IMR-90 (cell line): Measurements from ENCODE around the gene SEMA4B. TPM values are rescaled to one million over a fixed set of nuclear protein-coding genes. Genes with fewer than 3 reads are reported as not detected.

Source experiments
- ATAC-seq: fragments of 200-7000 bp; cut with Tn5 transposase; 2 replicates; pipeline ENCODE4 v1.9.1; 2020; ENCODE audit warnings: low read depth, mild to moderate bottlenecking, moderate library complexity
- BruUV-seq: library from RNA; stranded (reverse); fragments of 400-500 nt; replicated peaks from 2 replicates; lab custom pipeline; 2021; lab: Mats Ljungman, UMichigan
- CTCF ChIA-PET: fragments of 300-600 bp; formaldehyde crosslinking; extraction: SDS; loops from one replicate; lab custom pipeline; 2021; ENCODE audit warnings: antibody characterized with exemption; lab: Yijun Ruan, JAX
- POLR2A ChIA-PET: fragments of 300-600 bp; sonication (Branson Sonifier 250); formaldehyde crosslinking; loops from one replicate; lab custom pipeline; 2022; ENCODE audit warnings: antibody characterized with exemption; ENCODE audit not compliant: unreplicated experiment; lab: Charles Lee
- DNase-seq: peaks from one replicate; pipeline ENCODE4 v3.0.0; 2013
- H2AFZ ChIP-seq: replicated peaks from 2 replicates; pipeline ENCODE3; 2013; ENCODE audit warnings: low read length, mild to moderate bottlenecking; ENCODE audit not compliant: poor library complexity
- H2AK5ac ChIP-seq: 2 replicates; pipeline ENCODE4 v1.6.1; 2013; ENCODE audit warnings: low read depth, low read length, inconsistent platforms
- H2AK9ac ChIP-seq: replicated peaks from 2 replicates; pipeline ENCODE3; 2013; ENCODE audit warnings: mild to moderate bottlenecking, low read depth, low read length, moderate library complexity; ENCODE audit not compliant: poor library complexity
- H2BK120ac ChIP-seq: 2 replicates; pipeline ENCODE4 v1.6.1; 2013; ENCODE audit warnings: low read depth, low read length, inconsistent platforms
- H2BK15ac ChIP-seq: 3 replicates; pipeline ENCODE4 v1.6.1; 2013; ENCODE audit warnings: low read depth, low read length, inconsistent platforms
- H2BK20ac ChIP-seq: 2 replicates; pipeline ENCODE4 v1.6.1; 2013; ENCODE audit warnings: low read depth, mild to moderate bottlenecking, inconsistent platforms, low read length, moderate library complexity
- H2BK5ac ChIP-seq: 2 replicates; pipeline ENCODE4 v1.6.1; 2013; ENCODE audit warnings: mild to moderate bottlenecking, low read depth, low read length, inconsistent platforms; ENCODE audit not compliant: poor library complexity, severe bottlenecking
- H3K14ac ChIP-seq: replicated peaks from 2 replicates; pipeline ENCODE4 v1.6.1; 2013; ENCODE audit warnings: low read depth, low read length, inconsistent platforms
- H3K18ac ChIP-seq: 2 replicates; pipeline ENCODE4 v1.6.1; 2013; ENCODE audit warnings: low read depth, low read length, control low read depth
- H3K23ac ChIP-seq: 2 replicates; pipeline ENCODE4 v1.6.1; 2013; ENCODE audit warnings: low read depth, low read length, inconsistent platforms
- H3K27ac ChIP-seq: 2 replicates; pipeline ENCODE4 v1.5.1; 2013; ENCODE audit warnings: mild to moderate bottlenecking, control low read depth, low read length; ENCODE audit not compliant: insufficient read depth
- H3K27me3 ChIP-seq: 2 replicates; pipeline ENCODE4 v1.6.1; 2013; ENCODE audit warnings: low read length; ENCODE audit not compliant: control insufficient read depth, insufficient read depth
- H3K36me3 ChIP-seq: 2 replicates; pipeline ENCODE4 v1.6.1; 2013; ENCODE audit warnings: low read length, mixed read lengths; ENCODE audit not compliant: control insufficient read depth, insufficient read depth
- H3K4ac ChIP-seq: 2 replicates; pipeline ENCODE4 v1.6.1; 2013; ENCODE audit warnings: low read depth, low read length, inconsistent platforms
- H3K4me1 ChIP-seq: 2 replicates; pipeline ENCODE4 v1.6.1; 2013; ENCODE audit warnings: low read length, mixed read lengths; ENCODE audit not compliant: control insufficient read depth, insufficient read depth
- H3K4me2 ChIP-seq: 2 replicates; pipeline ENCODE4 v1.6.1; 2013; ENCODE audit warnings: low read depth, mild to moderate bottlenecking, control low read depth, low read length, moderate library complexity
- H3K4me3 ChIP-seq: 2 replicates; pipeline ENCODE4 v1.5.1; 2013; ENCODE audit warnings: low read depth, mild to moderate bottlenecking, control low read depth, low read length, moderate library complexity; ENCODE audit not compliant: insufficient read depth
- H3K56ac ChIP-seq: 2 replicates; pipeline ENCODE4 v1.6.1; 2013; ENCODE audit warnings: low read length, inconsistent platforms; ENCODE audit not compliant: insufficient read depth; ENCODE audit errors: extremely low read depth
- H3K79me1 ChIP-seq, 2 experiments: 2 replicates each; pipeline ENCODE4 v1.6.1; 2013; ENCODE audit warnings: low read length in 2 of 2, inconsistent platforms in 1 of 2, low read depth in 1 of 2
- H3K9ac ChIP-seq: 2 replicates; pipeline ENCODE4 v1.6.1; 2013; ENCODE audit warnings: low read depth, low read length, control low read depth
- H3K9me1 ChIP-seq: 2 replicates; pipeline ENCODE4 v1.6.1; 2013; ENCODE audit warnings: low read length, inconsistent platforms; ENCODE audit not compliant: insufficient read depth
- H3K9me3 ChIP-seq: 2 replicates; pipeline ENCODE4 v1.6.1; 2013; ENCODE audit warnings: low read length; ENCODE audit not compliant: control insufficient read depth, insufficient read depth
- H4K20me1 ChIP-seq: 2 replicates; pipeline ENCODE4 v1.6.1; 2013; ENCODE audit warnings: low read length, inconsistent platforms; ENCODE audit not compliant: insufficient read depth
- H4K5ac ChIP-seq: 2 replicates; pipeline ENCODE4 v1.6.1; 2013; ENCODE audit warnings: mild to moderate bottlenecking, low read depth, low read length, control low read depth
- H4K8ac ChIP-seq, 2 experiments: 2 replicates each; pipeline ENCODE4 v1.6.1; 2013; ENCODE audit warnings: low read depth in 2 of 2, low read length in 2 of 2, control low read depth in 1 of 2, inconsistent platforms in 1 of 2
- H4K91ac ChIP-seq: 2 replicates; pipeline ENCODE4 v1.6.1; 2013; ENCODE audit warnings: low read depth, low read length, inconsistent platforms; ENCODE audit not compliant: insufficient read depth
- CHD1 ChIP-seq: IDR thresholded peaks from 2 replicates; pipeline ENCODE4 v1.6.1; 2012; ENCODE audit warnings: low read depth, low read length, improper control_type of control experiment
- POLR2A ChIP-seq: IDR thresholded peaks from 2 replicates; pipeline ENCODE4 v1.6.1; 2012; ENCODE audit warnings: mild to moderate bottlenecking, low read depth, low read length
- WGBS, 2 experiments: methylation state at CpG; one replicate each; pipeline versions ENCODE4 v1.1.5 to v1.1.7; 2013; ENCODE audit warnings: missing lambda C conversion rate in 2 of 2; ENCODE audit not compliant: insufficient read length in 1 of 2; ENCODE audit errors: extremely low coverage in 2 of 2; 5-methylcytosine and 5-hydroxymethylcytosine counted together
- dilution Hi-C: fragments of 300-500 bp; cut with HindIII; formaldehyde crosslinking; loops from one replicate; pipeline ENCODE4 v1.14.3; 2018; ENCODE audit warnings: low sequenced_read_pairs; ENCODE audit not compliant: unreplicated experiment
- in situ Hi-C: fragments of 300-500 bp; cut with MboI; formaldehyde crosslinking; loops from 3 replicates; pipeline ENCODE4 v1.14.3; 2019; ENCODE audit warnings: low sequenced_read_pairs, inconsistent platforms, mixed read lengths
- intact Hi-C: fragments of 100-400 bp; cut with micrococcal nuclease; formaldehyde crosslinking; loops from 2 replicates; pipeline ENCODE4 v1.10.0; 2022
- polyA plus RNA-seq, 3 experiments: library from polyadenylated mRNA; depleted of rRNA; stranded (reverse); fragments of >200 nt; gene quantifications; 2 replicates each; pipeline ENCODE4 v1.2.3, GENCODE V29; 2012; ENCODE audit warnings: low replicate concordance in 1 of 3
- total RNA-seq: library from RNA; depleted of rRNA; stranded (reverse); fragments of >200 nt; gene quantifications from 2 replicates; pipeline ENCODE4 v1.2.3, GENCODE V29; 2012
- TF ChIP-seq, protein P1 (sequence below): conservative IDR thresholded peaks from 2 replicates; pipeline ENCODE4 v1.5.1; 2012; ENCODE audit warnings: mild to moderate bottlenecking, low read depth, low read length, improper control_type of control experiment
- TF ChIP-seq, protein P2 (sequence below): fragments of 150-350 bp; IDR thresholded peaks from 2 replicates; pipeline ENCODE4 v1.6.1; 2017; ENCODE audit warnings: mild to moderate bottlenecking, antibody characterized with exemption, low read length, low read depth
- TF ChIP-seq, protein P3 (sequence below): fragments of 150-350 bp; IDR thresholded peaks from 2 replicates; pipeline ENCODE4 v1.6.1; 2016; ENCODE audit warnings: low read depth, mild to moderate bottlenecking, low read length, moderate library complexity, borderline replicate concordance

The SEMA4B gene
- total and polyA plus RNA-seq, 2 of the 4 experiments (the other 2 are of a cell fraction), result 5.0 to 22.5 TPM

DNA sequence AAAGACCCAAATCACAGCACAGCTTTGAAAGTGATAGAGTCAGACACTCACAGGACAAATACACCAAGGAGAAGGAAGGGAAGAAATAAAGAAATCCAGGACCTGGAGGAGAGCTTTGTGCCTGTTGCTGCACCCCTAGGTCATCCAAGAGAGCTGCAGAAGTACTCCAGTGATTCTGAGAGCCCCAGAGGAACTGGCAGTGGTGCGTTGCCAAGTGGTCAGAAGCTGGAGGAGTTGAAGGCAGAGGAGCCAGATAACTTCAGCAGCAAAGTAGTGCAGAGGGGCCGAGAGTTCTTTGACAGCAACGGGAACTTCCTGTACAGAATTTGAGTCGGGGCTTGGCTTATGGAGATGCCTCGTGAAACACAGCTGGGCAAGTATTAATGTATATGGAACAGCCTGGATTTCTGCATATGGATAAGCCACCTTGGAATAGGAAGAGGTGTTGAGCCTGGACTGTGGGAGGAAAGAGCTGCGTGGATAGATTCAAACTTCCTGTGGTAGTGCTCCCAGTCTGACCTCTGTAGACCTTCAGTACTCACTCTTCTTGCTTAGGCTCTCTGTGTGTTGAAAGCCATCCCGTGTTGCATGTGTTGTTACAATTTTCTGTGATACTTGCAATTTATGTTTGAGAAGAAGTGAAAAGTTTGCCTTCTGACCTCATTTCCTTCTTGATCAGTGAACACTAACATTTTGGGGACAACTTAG is 70.5 kb downstream of the SEMA4B start:
- BruUV-seq, result no TSS peak
- CTCF ChIA-PET, result no interaction called here

More for the DNA sequence above, 70.5 kb downstream of the SEMA4B start:
- Histone ChIP-seq H3K9ac (no peak overlapping the region), H3K23ac (no peak overlapping the region), H3K18ac (no peak overlapping the region), H3K36me3 (peaks cover 33% of the 10 kb centered on the region), H3K9me1 (peaks cover 9% of the 10 kb centered on the region), H3K27ac (no peak overlapping the region), H2BK5ac (no peak overlapping the region), H4K5ac (no peak overlapping the region), H3K4me3 (no peak overlapping the region), H3K4me1 (peaks cover 3% of the 10 kb centered on the region; the same call in 1 of the 2 replicates), H3K9me3 (no peaks in the 10 kb centered on the region), H3K14ac (no peak overlapping the region), H2AFZ (no peak overlapping the region), H4K91ac (no peak overlapping the region), H2AK9ac (no peak overlapping the region), H2BK20ac (no peak overlapping the region), H4K8ac (no peak overlapping the region), H3K4me2 (no peak overlapping the region), H2AK5ac (no peak overlapping the region), H3K79me1 (peaks cover 36 to 75% of the 10 kb centered on the region in 2 experiments; a peak in 3 of 4 replicates), H4K20me1 (peaks cover 56% of the 10 kb centered on the region), H2BK120ac (no peak overlapping the region), H3K27me3 (no peaks in the 10 kb centered on the region), H3K4ac (no peak overlapping the region), H3K56ac (no peak overlapping the region), H2BK15ac (no peak overlapping the region)
- in situ Hi-C loops (no loop called here), intact Hi-C loops (no loop called here), dilution Hi-C loops (no loop called here)
- WGBS, 2 experiments, result 100% methylated on average over 2 of the region's 7 CpGs; no CpG with 5 or more reads in 1 of the 2 experiments
- POLR2A ChIA-PET, result no interaction called here
- ATAC-seq (no peak), DNase-seq (no peak)
- TF ChIP-seq, protein P1, sequence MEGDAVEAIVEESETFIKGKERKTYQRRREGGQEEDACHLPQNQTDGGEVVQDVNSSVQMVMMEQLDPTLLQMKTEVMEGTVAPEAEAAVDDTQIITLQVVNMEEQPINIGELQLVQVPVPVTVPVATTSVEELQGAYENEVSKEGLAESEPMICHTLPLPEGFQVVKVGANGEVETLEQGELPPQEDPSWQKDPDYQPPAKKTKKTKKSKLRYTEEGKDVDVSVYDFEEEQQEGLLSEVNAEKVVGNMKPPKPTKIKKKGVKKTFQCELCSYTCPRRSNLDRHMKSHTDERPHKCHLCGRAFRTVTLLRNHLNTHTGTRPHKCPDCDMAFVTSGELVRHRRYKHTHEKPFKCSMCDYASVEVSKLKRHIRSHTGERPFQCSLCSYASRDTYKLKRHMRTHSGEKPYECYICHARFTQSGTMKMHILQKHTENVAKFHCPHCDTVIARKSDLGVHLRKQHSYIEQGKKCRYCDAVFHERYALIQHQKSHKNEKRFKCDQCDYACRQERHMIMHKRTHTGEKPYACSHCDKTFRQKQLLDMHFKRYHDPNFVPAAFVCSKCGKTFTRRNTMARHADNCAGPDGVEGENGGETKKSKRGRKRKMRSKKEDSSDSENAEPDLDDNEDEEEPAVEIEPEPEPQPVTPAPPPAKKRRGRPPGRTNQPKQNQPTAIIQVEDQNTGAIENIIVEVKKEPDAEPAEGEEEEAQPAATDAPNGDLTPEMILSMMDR, result no peak
- TF ChIP-seq, protein P2, sequence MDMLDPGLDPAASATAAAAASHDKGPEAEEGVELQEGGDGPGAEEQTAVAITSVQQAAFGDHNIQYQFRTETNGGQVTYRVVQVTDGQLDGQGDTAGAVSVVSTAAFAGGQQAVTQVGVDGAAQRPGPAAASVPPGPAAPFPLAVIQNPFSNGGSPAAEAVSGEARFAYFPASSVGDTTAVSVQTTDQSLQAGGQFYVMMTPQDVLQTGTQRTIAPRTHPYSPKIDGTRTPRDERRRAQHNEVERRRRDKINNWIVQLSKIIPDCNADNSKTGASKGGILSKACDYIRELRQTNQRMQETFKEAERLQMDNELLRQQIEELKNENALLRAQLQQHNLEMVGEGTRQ, result no peak
- TF ChIP-seq, protein P3, sequence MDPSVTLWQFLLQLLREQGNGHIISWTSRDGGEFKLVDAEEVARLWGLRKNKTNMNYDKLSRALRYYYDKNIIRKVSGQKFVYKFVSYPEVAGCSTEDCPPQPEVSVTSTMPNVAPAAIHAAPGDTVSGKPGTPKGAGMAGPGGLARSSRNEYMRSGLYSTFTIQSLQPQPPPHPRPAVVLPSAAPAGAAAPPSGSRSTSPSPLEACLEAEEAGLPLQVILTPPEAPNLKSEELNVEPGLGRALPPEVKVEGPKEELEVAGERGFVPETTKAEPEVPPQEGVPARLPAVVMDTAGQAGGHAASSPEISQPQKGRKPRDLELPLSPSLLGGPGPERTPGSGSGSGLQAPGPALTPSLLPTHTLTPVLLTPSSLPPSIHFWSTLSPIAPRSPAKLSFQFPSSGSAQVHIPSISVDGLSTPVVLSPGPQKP, result no peak
- TF ChIP-seq POLR2A, result no peak
- no peak for TF ChIP-seq CHD1
